GM12878 (cell line): ENCODE data around the gene C18orf54. TPM values are rescaled to one million over a fixed set of nuclear protein-coding genes. Genes with fewer than 3 reads are reported as not detected.
A peak's percentile ranks its signal among the peaks of the same experiment; 100 is the strongest.

Experiments used
- ATAC-seq: fragments of 200-7000 bp; cut with Tn5 transposase; 3 replicates; pipeline ENCODE4 v1.9.1; 2020; ENCODE audit warnings: mild to moderate bottlenecking, moderate library complexity
- BruUV-seq: library from RNA; stranded (reverse); fragments of 400-500 nt; replicated peaks from 2 replicates; lab custom pipeline; 2021; lab: Mats Ljungman, UMichigan
- CTCF ChIA-PET: fragments of 300-600 bp; sonication (Branson Sonifier 250); formaldehyde crosslinking; extraction: SDS; loops from one replicate; lab custom pipeline; 2021; ENCODE audit warnings: inconsistent platforms; lab: Yijun Ruan, JAX
- POLR2A ChIA-PET: fragments of 350-600 bp; formaldehyde crosslinking; extraction: SDS; loops from one replicate; lab custom pipeline; 2021; ENCODE audit warnings: inconsistent platforms; lab: Charles Lee
- RAD21 ChIA-PET: fragments of 300-600 bp; sonication (Branson Sonifier 250); formaldehyde crosslinking; loops from one replicate; lab custom pipeline; 2023; ENCODE audit warnings: antibody characterized with exemption; ENCODE audit not compliant: unreplicated experiment; lab: Charles Lee
- SMC1A ChIA-PET: fragments of 300-600 bp; sonication (Branson Sonifier 250); formaldehyde crosslinking; loops from one replicate; lab custom pipeline; 2023; ENCODE audit not compliant: unreplicated experiment, uncharacterized antibody; lab: Charles Lee
- DNase-seq: peaks from one replicate; pipeline ENCODE4 v3.0.0-alpha.2; 2011; ENCODE audit warnings: low read depth, low spot score
- FAIRE-seq: peaks from 3 replicates; lab custom pipeline; 2011; peaks lifted over from hg19 to GRCh38; lab: Jason Lieb, UNC
- H2AFZ ChIP-seq: 2 replicates; pipeline ENCODE4 v1.6.0; 2011; ENCODE audit warnings: low read depth, low read length, control low read depth; ENCODE audit not compliant: control insufficient read depth
- H3K27ac ChIP-seq: 2 replicates; pipeline ENCODE4 v1.5.1; 2011; ENCODE audit warnings: control low read depth; ENCODE audit not compliant: control insufficient read depth, insufficient read depth
- H3K27me3 ChIP-seq, 2 experiments: replicated peaks in 1 of 2; 2 replicates each; pipeline versions ENCODE4 v1.6.0 to v1.6.1; 2011; ENCODE audit warnings: low read length in 1 of 2; ENCODE audit not compliant: control insufficient read depth in 2 of 2, insufficient read depth in 2 of 2
- H3K36me3 ChIP-seq, 2 experiments: 2 replicates each; pipeline ENCODE4 v1.5.1; 2011; ENCODE audit warnings: low read length in 1 of 2; ENCODE audit not compliant: control insufficient read depth in 2 of 2, insufficient read depth in 2 of 2
- H3K4me1 ChIP-seq: 2 replicates; pipeline ENCODE4 v1.6.1; 2011; ENCODE audit warnings: mild to moderate bottlenecking, low read length, moderate library complexity, mixed read lengths; ENCODE audit not compliant: control insufficient read depth, insufficient read depth
- H3K4me2 ChIP-seq: 2 replicates; pipeline ENCODE4 v1.6.0; 2011; ENCODE audit warnings: control low read depth; ENCODE audit not compliant: control insufficient read depth, insufficient read depth
- H3K4me3 ChIP-seq: fragments of 200-600 bp; sonication (generic); 2 replicates; pipeline ENCODE4 v1.5.1; 2016
- H3K79me2 ChIP-seq: 2 replicates; pipeline ENCODE4 v1.6.0; 2011; ENCODE audit warnings: low read length; ENCODE audit not compliant: control insufficient read depth, insufficient read depth
- H3K9ac ChIP-seq: 2 replicates; pipeline ENCODE4 v1.8.0; 2011; ENCODE audit warnings: low read length, control low read depth, mixed read lengths; ENCODE audit not compliant: control insufficient read depth, insufficient read depth
- H3K9me3 ChIP-seq: replicated peaks from 3 replicates; pipeline ENCODE4 v1.5.1; 2011; ENCODE audit warnings: mild to moderate bottlenecking, low read length; ENCODE audit not compliant: control insufficient read depth, insufficient read depth
- H4K20me1 ChIP-seq: 2 replicates; pipeline ENCODE4 v1.6.0; 2011; ENCODE audit not compliant: control insufficient read depth, insufficient read depth
- CREM ChIP-seq: IDR thresholded peaks from 2 replicates; pipeline ENCODE4 v1.6.1; 2014; ENCODE audit warnings: antibody characterized with exemption, low read depth
- ETV6 ChIP-seq, 2 experiments: fragments of 450-650 bp in 1 of 2; IDR thresholded peaks in 1 of 2; conservative IDR thresholded peaks in 1 of 2; 2 replicates each; pipeline ENCODE4 v1.6.1; 2014; ENCODE audit warnings: antibody characterized with exemption in 1 of 2, borderline replicate concordance in 1 of 2, low read depth in 1 of 2, mild to moderate bottlenecking in 1 of 2, moderate library complexity in 1 of 2
- GABPA ChIP-seq: IDR thresholded peaks from 2 replicates; pipeline ENCODE4 v1.6.1; 2014; ENCODE audit warnings: antibody characterized with exemption, low read depth, mild to moderate bottlenecking, inconsistent platforms
- NRF1 ChIP-seq: conservative IDR thresholded peaks from 2 replicates; pipeline ENCODE4 v1.6.1; 2011; ENCODE audit warnings: mild to moderate bottlenecking, low read depth, low read length, improper control_type of control experiment
- POLR2A ChIP-seq: IDR thresholded peaks from 2 replicates; pipeline ENCODE4 v1.6.1; 2011; ENCODE audit warnings: low read depth, mild to moderate bottlenecking, low read length
- TCF3 ChIP-seq: IDR thresholded peaks from 2 replicates; pipeline ENCODE4 v1.6.1; 2012; ENCODE audit warnings: low read depth, mild to moderate bottlenecking, low read length, borderline replicate concordance; ENCODE audit not compliant: insufficient read depth
- ZBED1 ChIP-seq: IDR thresholded peaks from 2 replicates; pipeline ENCODE4 v1.6.1; 2016; ENCODE audit warnings: borderline replicate concordance
- WGBS: methylation state at CpG from one replicate; pipeline ENCODE4 v1.1.6; 2016; ENCODE audit warnings: low lambda C conversion rate; ENCODE audit not compliant: insufficient replicate concordance, insufficient coverage; ENCODE audit errors: missing lambda C conversion rate; 5-methylcytosine and 5-hydroxymethylcytosine counted together
- in situ Hi-C: fragments of 300-500 bp; cut with MboI; formaldehyde crosslinking; loops from 9 replicates; pipeline ENCODE4 v1.14.3; 2018; ENCODE audit warnings: mixed read lengths
- intact Hi-C: fragments of 100-400 bp; cut with micrococcal nuclease; formaldehyde crosslinking; loops from one replicate; pipeline ENCODE4 v1.14.2; 2022; ENCODE audit not compliant: unreplicated experiment
- polyA plus RNA-seq, 11 experiments: library from polyadenylated mRNA; depleted of rRNA in 4 of 11; unstranded in 6 of 11; stranded (reverse) in 5 of 11; fragments of >200 nt; fragmentation: Nextera tagmentation in 4 of 11; fragmentation: Illumina TruSeq in 1 of 11; extraction: Ambion mirVana in 4 of 11; extraction: Trizol in 1 of 11; gene quantifications; 1 replicate in 1 of 11; 2 replicates in 10 of 11; pipeline versions ENCODE4 v1.2.1 to v1.2.3, GENCODE V29; 2011 to 2016; ENCODE audit warnings: inconsistent platforms in 2 of 11, missing spikeins in 2 of 11, low read depth in 1 of 11
- total RNA-seq, 4 experiments: library from RNA; depleted of rRNA in 3 of 4; stranded (reverse); fragments of >200 nt in 3 of 4; fragmentation: Illumina TruSeq in 1 of 4; extraction: Trizol in 1 of 4; gene quantifications; 2 replicates each; pipeline versions ENCODE4 v1.2.1 to v1.2.3, GENCODE V29; 2013 to 2021
- TF ChIP-seq, protein P1 (sequence below): fragments of 150-350 bp; IDR thresholded peaks from 2 replicates; pipeline ENCODE4 v1.6.1; 2016; ENCODE audit warnings: low read depth, low read length
- TF ChIP-seq, protein P2 (sequence below): IDR thresholded peaks from 2 replicates; pipeline ENCODE4 v1.6.1; 2012; ENCODE audit warnings: low read depth, low read length, improper control_type of control experiment
- TF ChIP-seq, protein P3 (sequence below): fragments of 450-650 bp; conservative IDR thresholded peaks from 2 replicates; pipeline ENCODE4 v1.6.1; 2017; ENCODE audit warnings: mild to moderate bottlenecking, moderate library complexity
- TF ChIP-seq, protein P4 (sequence below): fragments of 450-650 bp; IDR thresholded peaks from 2 replicates; pipeline ENCODE4 v1.6.1; 2017; ENCODE audit warnings: mild to moderate bottlenecking, moderate library complexity

C18orf54 gene
- total and polyA plus RNA-seq, 10 of the 15 experiments (the other 5 are each of a cell fraction or from before 2014, with no cell fraction given) = 1.2 to 7.6 (median 2.8) TPM

DNA sequence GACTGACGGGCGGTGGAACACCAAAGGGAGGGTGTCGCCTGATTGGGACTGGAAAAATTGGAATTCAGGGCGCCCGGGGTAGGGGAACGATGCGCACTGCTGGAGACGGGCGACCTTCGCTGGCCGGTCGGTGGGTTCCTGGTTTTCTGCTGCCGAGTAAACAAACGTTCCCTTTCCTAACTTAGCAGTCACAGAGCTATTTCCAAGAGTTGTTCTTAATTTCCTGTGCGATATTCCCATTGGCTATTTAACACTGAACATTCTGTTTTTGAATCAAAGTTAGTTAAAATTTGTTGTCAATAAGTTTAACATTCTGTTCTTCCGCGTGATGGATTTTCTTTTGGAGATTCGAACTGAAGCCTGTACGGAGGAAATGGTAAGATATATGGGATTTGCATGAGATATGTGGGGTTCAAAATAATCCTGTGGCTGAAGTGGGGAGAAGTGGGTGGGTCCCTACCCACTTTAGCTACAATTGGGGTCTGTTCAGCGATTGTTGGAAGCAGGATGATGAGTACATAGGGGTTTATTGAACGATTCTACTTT, 862 bp downstream of the C18orf54 start (continued):
- TF ChIP-seq, protein P1, sequence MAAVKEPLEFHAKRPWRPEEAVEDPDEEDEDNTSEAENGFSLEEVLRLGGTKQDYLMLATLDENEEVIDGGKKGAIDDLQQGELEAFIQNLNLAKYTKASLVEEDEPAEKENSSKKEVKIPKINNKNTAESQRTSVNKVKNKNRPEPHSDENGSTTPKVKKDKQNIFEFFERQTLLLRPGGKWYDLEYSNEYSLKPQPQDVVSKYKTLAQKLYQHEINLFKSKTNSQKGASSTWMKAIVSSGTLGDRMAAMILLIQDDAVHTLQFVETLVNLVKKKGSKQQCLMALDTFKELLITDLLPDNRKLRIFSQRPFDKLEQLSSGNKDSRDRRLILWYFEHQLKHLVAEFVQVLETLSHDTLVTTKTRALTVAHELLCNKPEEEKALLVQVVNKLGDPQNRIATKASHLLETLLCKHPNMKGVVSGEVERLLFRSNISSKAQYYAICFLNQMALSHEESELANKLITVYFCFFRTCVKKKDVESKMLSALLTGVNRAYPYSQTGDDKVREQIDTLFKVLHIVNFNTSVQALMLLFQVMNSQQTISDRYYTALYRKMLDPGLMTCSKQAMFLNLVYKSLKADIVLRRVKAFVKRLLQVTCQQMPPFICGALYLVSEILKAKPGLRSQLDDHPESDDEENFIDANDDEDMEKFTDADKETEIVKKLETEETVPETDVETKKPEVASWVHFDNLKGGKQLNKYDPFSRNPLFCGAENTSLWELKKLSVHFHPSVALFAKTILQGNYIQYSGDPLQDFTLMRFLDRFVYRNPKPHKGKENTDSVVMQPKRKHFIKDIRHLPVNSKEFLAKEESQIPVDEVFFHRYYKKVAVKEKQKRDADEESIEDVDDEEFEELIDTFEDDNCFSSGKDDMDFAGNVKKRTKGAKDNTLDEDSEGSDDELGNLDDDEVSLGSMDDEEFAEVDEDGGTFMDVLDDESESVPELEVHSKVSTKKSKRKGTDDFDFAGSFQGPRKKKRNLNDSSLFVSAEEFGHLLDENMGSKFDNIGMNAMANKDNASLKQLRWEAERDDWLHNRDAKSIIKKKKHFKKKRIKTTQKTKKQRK = no peak
- TF ChIP-seq POLR2A (no peak), GABPA (no peak), ZBED1 (no peak)
- TF ChIP-seq, protein P2, sequence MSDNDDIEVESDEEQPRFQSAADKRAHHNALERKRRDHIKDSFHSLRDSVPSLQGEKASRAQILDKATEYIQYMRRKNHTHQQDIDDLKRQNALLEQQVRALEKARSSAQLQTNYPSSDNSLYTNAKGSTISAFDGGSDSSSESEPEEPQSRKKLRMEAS = no peak

DNA sequence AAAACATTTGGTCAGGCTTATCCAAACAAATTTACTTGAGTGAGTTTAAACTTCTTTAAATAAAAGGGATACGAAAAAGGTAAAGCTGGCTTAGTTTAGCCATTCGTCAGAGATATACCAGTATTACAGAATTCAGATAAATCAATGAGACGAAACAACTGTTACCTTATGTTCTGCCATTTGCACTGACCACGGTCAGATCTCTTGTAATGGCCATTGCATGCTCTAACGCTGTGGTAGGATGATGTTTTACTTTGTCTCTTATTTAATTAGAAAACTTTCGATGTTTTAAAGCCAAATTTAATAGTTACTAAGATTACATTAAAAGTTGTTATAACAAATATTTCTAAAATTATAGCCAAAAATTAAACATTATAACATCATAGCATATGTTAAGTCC, 1.5 kb downstream of the C18orf54 start:
- POLR2A ChIA-PET = no interaction called here
- Histone ChIP-seq H2AFZ (peak overlapping the region; percentile 97; the same call in 1 of the 2 replicates), H3K27me3 (no peaks in the 10 kb centered on the region), H3K79me2 (peaks cover 12% of the 10 kb centered on the region), H3K4me1 (peaks cover 3% of the 10 kb centered on the region), H3K9me3 (no peaks in the 10 kb centered on the region), H3K4me2 (peak overlapping the region; percentile 94), H3K36me3 (0 out of 4 replicates have a peak, but pooled peaks cover 0 to 3% of the 10 kb centered on the region in 2 experiments), H3K27ac (no peak overlapping the region; the same call in 1 of the 2 replicates), H3K9ac (peak overlapping the region; percentile 91; the same call in 1 of the 2 replicates), H4K20me1 (no peaks in the 10 kb centered on the region), H3K4me3 (peak overlapping the region; percentile 89)
- CTCF ChIA-PET = interaction anchor here (2.5 kb wide), 1 partner anchor 89 kb away, joined by 13 read pairs; the partner anchor contains the start of gene POLI
- no peak for DNase-seq
- RAD21 ChIA-PET = no interaction called here
- peak; percentile 56 for FAIRE-seq
- intact Hi-C loops (no loop called here), in situ Hi-C loops (loop anchor here (10.0 kb wide), 1 partner anchor 134 kb away; the partner anchor contains the start of gene MBD2)
- 92% methylated on average over 6 of the region's 6 CpGs for WGBS
- no TSS peak for BruUV-seq
- SMC1A ChIA-PET = interaction anchor here (0.6 to 1.5 kb wide), 5 partner anchors 34 to 625 kb away, joined by 3 to 5 read pairs (median 4); no protein-coding TSS in a partner anchor
- ATAC-seq = no peak
- TF ChIP-seq, protein P3, sequence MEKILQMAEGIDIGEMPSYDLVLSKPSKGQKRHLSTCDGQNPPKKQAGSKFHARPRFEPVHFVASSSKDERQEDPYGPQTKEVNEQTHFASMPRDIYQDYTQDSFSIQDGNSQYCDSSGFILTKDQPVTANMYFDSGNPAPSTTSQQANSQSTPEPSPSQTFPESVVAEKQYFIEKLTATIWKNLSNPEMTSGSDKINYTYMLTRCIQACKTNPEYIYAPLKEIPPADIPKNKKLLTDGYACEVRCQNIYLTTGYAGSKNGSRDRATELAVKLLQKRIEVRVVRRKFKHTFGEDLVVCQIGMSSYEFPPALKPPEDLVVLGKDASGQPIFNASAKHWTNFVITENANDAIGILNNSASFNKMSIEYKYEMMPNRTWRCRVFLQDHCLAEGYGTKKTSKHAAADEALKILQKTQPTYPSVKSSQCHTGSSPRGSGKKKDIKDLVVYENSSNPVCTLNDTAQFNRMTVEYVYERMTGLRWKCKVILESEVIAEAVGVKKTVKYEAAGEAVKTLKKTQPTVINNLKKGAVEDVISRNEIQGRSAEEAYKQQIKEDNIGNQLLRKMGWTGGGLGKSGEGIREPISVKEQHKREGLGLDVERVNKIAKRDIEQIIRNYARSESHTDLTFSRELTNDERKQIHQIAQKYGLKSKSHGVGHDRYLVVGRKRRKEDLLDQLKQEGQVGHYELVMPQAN = no peak
- TF ChIP-seq, protein P4, sequence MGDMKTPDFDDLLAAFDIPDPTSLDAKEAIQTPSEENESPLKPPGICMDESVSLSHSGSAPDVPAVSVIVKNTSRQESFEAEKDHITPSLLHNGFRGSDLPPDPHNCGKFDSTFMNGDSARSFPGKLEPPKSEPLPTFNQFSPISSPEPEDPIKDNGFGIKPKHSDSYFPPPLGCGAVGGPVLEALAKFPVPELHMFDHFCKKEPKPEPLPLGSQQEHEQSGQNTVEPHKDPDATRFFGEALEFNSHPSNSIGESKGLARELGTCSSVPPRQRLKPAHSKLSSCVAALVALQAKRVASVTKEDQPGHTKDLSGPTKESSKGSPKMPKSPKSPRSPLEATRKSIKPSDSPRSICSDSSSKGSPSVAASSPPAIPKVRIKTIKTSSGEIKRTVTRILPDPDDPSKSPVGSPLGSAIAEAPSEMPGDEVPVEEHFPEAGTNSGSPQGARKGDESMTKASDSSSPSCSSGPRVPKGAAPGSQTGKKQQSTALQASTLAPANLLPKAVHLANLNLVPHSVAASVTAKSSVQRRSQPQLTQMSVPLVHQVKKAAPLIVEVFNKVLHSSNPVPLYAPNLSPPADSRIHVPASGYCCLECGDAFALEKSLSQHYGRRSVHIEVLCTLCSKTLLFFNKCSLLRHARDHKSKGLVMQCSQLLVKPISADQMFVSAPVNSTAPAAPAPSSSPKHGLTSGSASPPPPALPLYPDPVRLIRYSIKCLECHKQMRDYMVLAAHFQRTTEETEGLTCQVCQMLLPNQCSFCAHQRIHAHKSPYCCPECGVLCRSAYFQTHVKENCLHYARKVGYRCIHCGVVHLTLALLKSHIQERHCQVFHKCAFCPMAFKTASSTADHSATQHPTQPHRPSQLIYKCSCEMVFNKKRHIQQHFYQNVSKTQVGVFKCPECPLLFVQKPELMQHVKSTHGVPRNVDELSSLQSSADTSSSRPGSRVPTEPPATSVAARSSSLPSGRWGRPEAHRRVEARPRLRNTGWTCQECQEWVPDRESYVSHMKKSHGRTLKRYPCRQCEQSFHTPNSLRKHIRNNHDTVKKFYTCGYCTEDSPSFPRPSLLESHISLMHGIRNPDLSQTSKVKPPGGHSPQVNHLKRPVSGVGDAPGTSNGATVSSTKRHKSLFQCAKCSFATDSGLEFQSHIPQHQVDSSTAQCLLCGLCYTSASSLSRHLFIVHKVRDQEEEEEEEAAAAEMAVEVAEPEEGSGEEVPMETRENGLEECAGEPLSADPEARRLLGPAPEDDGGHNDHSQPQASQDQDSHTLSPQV = no peak
- TF ChIP-seq CREM (no peak), NRF1 (no peak), ETV6 (conservative IDR thresholded peaks at IDR 0.05 in 1 of 2, IDR thresholded peaks at IDR 0.05 in 1 of 2; ENCODE audit: borderline replicate concordance in 1 of 2, low read depth in 1 of 2) (no peak), TCF3 (no peak)
